Activated CD4-positive, alpha-beta T cell treated with anti-CD3 and anti-CD28 coated beads for 48 hours (primary cell): ENCODE results near the gene PRELP.
"Not testable (repeated sequence)": the region's sequence is repeated elsewhere in the genome, so short reads cannot be mapped to it uniquely, and the experiment has no call there.

Experiments
- DNase-seq: peaks from one replicate; pipeline ENCODE4 v3.0.0-alpha.2; 2020

Gene PRELP

GRCh38 chr1:203509135-203509534, 33.5 kb downstream of the PRELP start:
- no peak for DNase-seq

- DNase-seq: no peak
These were observed 35.9 kb downstream of the PRELP start for GRCh38 chr1:203511513-203511912.

- no peak for DNase-seq
These were observed 36.3 kb downstream of the PRELP start for GRCh38 chr1:203511930-203512329.

- no peak for DNase-seq
These were observed 36.9 kb downstream of the PRELP start for GRCh38 chr1:203512517-203512847.

- peak; percentile 75 for DNase-seq
These were observed 37.4 kb downstream of the PRELP start for GRCh38 chr1:203512848-203513584.

- DNase-seq: no peak
These were observed 38.0 kb downstream of the PRELP start for GRCh38 chr1:203513585-203514031.

- no peak for DNase-seq
These were observed 40.6 kb downstream of the PRELP start for GRCh38 chr1:203516184-203516583.

GRCh38 chr1:203516906-203517305, 41.3 kb downstream of the PRELP start:
- no peak for DNase-seq

- DNase-seq: no peak
These were observed 42.0 kb downstream of the PRELP start for GRCh38 chr1:203517426-203518110.

- DNase-seq: not testable (repeated sequence)
These were observed 42.5 kb downstream of the PRELP start for GRCh38 chr1:203518139-203518538.

GRCh38 chr1:203518541-203518940, 42.9 kb downstream of the PRELP start:
- no peak for DNase-seq

GRCh38 chr1:203519053-203519840, 43.6 kb downstream of the PRELP start:
- DNase-seq: no peak

- DNase-seq: no peak
These were observed 44.3 kb downstream of the PRELP start for GRCh38 chr1:203519896-203520295.

GRCh38 chr1:203520315-203520714, 44.7 kb downstream of the PRELP start:
- DNase-seq: no peak

- DNase-seq: no peak
These were observed 45.6 kb downstream of the PRELP start for GRCh38 chr1:203521074-203521794.

GRCh38 chr1:203521812-203522211, 46.2 kb downstream of the PRELP start:
- no peak for DNase-seq

- no peak for DNase-seq
These were observed 46.6 kb downstream of the PRELP start for GRCh38 chr1:203522237-203522636.

- DNase-seq: no peak
These were observed 48.1 kb downstream of the PRELP start for GRCh38 chr1:203523667-203524066.

GRCh38 chr1:203524152-203524551, 48.5 kb downstream of the PRELP start:
- no peak for DNase-seq

GRCh38 chr1:203524824-203525223, 49.2 kb downstream of the PRELP start:
- no peak for DNase-seq

- DNase-seq: no peak
These were observed 50.1 kb downstream of the PRELP start for GRCh38 chr1:203525685-203526084.

- no peak for DNase-seq
These were observed 50.5 kb downstream of the PRELP start for GRCh38 chr1:203526130-203526529.

- DNase-seq: no peak
These were observed 51.0 kb downstream of the PRELP start for GRCh38 chr1:203526572-203526971.
